SU-DHL-6 (cell line): Measurements from ENCODE around the gene NR2E3.

ENCODE experiments used
- H2AFZ ChIP-seq: fragments of 200-600 bp; sonication (generic); 2 replicates; pipeline ENCODE4 v1.6.1; 2014; ENCODE audit warnings: low read depth, mild to moderate bottlenecking, moderate library complexity, mixed read lengths, antibody characterized with exemption, low read length; ENCODE audit not compliant: severe bottlenecking
- H3F3A ChIP-seq: fragments of 200-600 bp; shearing (Covaris generic); 2 replicates; pipeline ENCODE4 v1.6.0; 2016; ENCODE audit warnings: antibody characterized with exemption, mild to moderate bottlenecking; ENCODE audit not compliant: insufficient read depth
- H3K27ac ChIP-seq: fragments of 200-600 bp; sonication (generic); 2 replicates; pipeline ENCODE4 v1.5.1; 2016; ENCODE audit warnings: low read depth, mild to moderate bottlenecking, low read length, moderate library complexity, mixed read lengths
- H3K27me3 ChIP-seq: fragments of 200-600 bp; sonication (generic), shearing (Covaris generic); 2 replicates; pipeline ENCODE4 v1.6.0; 2014; ENCODE audit warnings: mild to moderate bottlenecking, low read length
- H3K36me3 ChIP-seq: fragments of 200-600 bp; sonication (generic); 2 replicates; pipeline ENCODE4 v1.6.1; 2014; ENCODE audit warnings: mild to moderate bottlenecking, low read length, mixed read lengths
- H3K4me2 ChIP-seq: fragments of 300-600, 200-600 bp; shearing (Covaris generic), sonication (generic); 2 replicates; pipeline ENCODE4 v1.6.0; 2014; ENCODE audit warnings: low read length, low read depth, mild to moderate bottlenecking; ENCODE audit not compliant: poor library complexity, severe bottlenecking
- H3K4me3 ChIP-seq: fragments of 200-600 bp; sonication (generic); 2 replicates; pipeline ENCODE4 v1.5.1; 2014; ENCODE audit warnings: antibody characterized with exemption, low read length, mild to moderate bottlenecking, mixed read lengths; ENCODE audit not compliant: insufficient read depth, poor library complexity, severe bottlenecking
- H3K79me2 ChIP-seq: fragments of 200-600 bp; sonication (generic); 2 replicates; pipeline ENCODE4 v1.6.1; 2014; ENCODE audit warnings: mild to moderate bottlenecking, low read length, moderate library complexity; ENCODE audit not compliant: insufficient read depth
- H3K9ac ChIP-seq: fragments of 200-600 bp; sonication (generic); 2 replicates; pipeline ENCODE4 v1.7.0; 2014; ENCODE audit warnings: mild to moderate bottlenecking, low read length
- H3K9me2 ChIP-seq: fragments of 200-600 bp; sonication (generic); replicated peaks from 2 replicates; pipeline ENCODE4 v1.6.1; 2014; ENCODE audit warnings: low read length; ENCODE audit not compliant: insufficient read depth
- H3K9me3 ChIP-seq: fragments of 200-600 bp; sonication (generic); 2 replicates; pipeline ENCODE4 v1.6.1; 2014; ENCODE audit warnings: low read length, mixed read lengths; ENCODE audit not compliant: insufficient read depth
- H4K20me1 ChIP-seq: fragments of 200-600 bp; sonication (generic); 2 replicates; pipeline ENCODE4 v1.6.1; 2014; ENCODE audit warnings: low read depth, mild to moderate bottlenecking, antibody characterized with exemption, low read length, moderate library complexity, mixed read lengths
- EZH2phosphoT487 ChIP-seq: fragments of 200-600 bp; sonication (generic), shearing (Covaris generic); conservative IDR thresholded peaks from 2 replicates; pipeline ENCODE4 v1.6.1; 2018; ENCODE audit warnings: mild to moderate bottlenecking, antibody characterized with exemption, low read length, moderate library complexity, mixed read lengths
- TF ChIP-seq, protein P1 (sequence below): fragments of 200-600 bp; sonication (generic); IDR thresholded peaks from one replicate; pipeline ENCODE4 v1.5.1; 2017; ENCODE audit warnings: antibody characterized with exemption, mild to moderate bottlenecking, low read length, moderate library complexity; ENCODE audit not compliant: insufficient read depth, poor library complexity, severe bottlenecking

NR2E3 gene

DNA sequence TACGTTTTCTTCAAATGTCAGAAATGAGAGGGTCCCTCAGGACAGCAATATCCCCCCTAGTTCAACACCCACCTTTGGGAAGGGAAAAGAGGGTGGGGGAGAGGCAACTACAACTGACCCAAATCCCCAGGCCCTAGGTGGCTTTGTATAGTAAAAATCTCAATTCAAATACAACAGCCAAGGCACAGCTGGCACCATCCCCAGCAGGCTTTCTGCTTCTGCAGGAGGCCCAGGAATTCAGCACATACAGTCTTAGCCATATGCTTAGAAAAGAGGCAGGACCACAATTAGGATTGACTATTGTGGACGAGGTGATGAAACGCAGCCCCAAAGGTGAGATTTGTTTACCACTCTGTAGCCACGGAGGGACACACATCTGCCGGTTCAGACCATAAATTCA, 15.8 kb downstream of the NR2E3 start:
- Histone ChIP-seq H3K27ac (no peak overlapping the region), H3K9me3 (no peaks in the 10 kb centered on the region), H3K9ac (no peak overlapping the region), H3K36me3 (peaks cover 59% of the 10 kb centered on the region), H3K9me2 (no peaks in the 10 kb centered on the region), H4K20me1 (no peaks in the 10 kb centered on the region), H3F3A (no peaks in the 10 kb centered on the region), H3K27me3 (no peaks in the 10 kb centered on the region), H3K4me2 (no peak overlapping the region), H3K4me3 (no peak overlapping the region), H3K79me2 (no peaks in the 10 kb centered on the region), H2AFZ (no peak overlapping the region)
- TF ChIP-seq EZH2phosphoT487: no peak
- TF ChIP-seq, protein P1, sequence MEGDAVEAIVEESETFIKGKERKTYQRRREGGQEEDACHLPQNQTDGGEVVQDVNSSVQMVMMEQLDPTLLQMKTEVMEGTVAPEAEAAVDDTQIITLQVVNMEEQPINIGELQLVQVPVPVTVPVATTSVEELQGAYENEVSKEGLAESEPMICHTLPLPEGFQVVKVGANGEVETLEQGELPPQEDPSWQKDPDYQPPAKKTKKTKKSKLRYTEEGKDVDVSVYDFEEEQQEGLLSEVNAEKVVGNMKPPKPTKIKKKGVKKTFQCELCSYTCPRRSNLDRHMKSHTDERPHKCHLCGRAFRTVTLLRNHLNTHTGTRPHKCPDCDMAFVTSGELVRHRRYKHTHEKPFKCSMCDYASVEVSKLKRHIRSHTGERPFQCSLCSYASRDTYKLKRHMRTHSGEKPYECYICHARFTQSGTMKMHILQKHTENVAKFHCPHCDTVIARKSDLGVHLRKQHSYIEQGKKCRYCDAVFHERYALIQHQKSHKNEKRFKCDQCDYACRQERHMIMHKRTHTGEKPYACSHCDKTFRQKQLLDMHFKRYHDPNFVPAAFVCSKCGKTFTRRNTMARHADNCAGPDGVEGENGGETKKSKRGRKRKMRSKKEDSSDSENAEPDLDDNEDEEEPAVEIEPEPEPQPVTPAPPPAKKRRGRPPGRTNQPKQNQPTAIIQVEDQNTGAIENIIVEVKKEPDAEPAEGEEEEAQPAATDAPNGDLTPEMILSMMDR: no peak

DNA sequence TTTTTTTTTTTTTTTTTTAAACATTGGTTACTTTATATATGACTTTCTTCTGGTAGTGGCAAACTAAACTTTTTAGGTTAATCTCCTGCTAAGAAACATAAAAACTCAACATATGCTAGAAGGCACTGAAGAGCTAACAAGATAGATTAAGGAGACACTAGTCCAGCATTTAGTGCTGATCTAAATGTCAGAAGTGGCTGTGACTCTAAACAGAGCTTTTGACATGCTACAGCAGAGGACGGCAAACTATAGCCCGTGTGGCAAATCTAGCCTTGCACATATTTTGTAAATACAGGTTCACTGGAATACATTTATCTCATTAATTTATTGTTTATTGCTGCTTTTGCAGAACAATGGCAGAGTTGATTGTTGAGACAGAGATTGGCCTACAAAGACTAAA, 20.6 kb downstream of the NR2E3 start:
- TF ChIP-seq, protein P1: no peak
- no peak for TF ChIP-seq EZH2phosphoT487
- no peaks in the 10 kb centered on the region for H3K79me2 ChIP-seq
- no peak overlapping the region for H2AFZ ChIP-seq
- no peaks in the 10 kb centered on the region for H3K9me3 ChIP-seq
- H3K27ac ChIP-seq: no peak overlapping the region
- H3K36me3 ChIP-seq: peaks cover 62% of the 10 kb centered on the region
- H3K9me2 ChIP-seq: no peaks in the 10 kb centered on the region
- no peak overlapping the region for H3K4me2 ChIP-seq
- no peaks in the 10 kb centered on the region for H4K20me1 ChIP-seq
- no peak overlapping the region for H3K4me3 ChIP-seq
- no peaks in the 10 kb centered on the region for H3K27me3 ChIP-seq
- no peak overlapping the region for H3K9ac ChIP-seq
- peaks cover 4% of the 10 kb centered on the region; the same call in 1 of the 2 replicates for H3F3A ChIP-seq

DNA sequence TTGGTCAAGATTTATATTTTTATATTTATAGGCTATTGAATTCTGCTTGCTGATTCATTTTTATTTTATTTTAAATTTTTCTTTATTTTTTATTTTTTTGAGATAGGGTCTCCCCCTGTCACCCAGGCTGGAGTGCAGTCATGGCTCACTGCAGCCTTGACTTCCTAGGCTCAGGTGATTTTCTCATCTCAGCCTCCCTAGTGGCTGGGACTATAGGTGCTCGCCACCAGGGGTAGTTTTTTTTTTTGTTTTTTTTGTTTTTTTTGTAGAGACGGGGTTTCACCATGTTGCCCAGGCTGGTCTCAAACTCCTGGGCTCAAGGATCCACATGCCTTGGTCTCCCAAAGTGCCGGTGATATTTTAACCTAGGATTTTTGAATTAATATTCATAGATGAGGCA, 31.2 kb downstream of the NR2E3 start:
- Histone ChIP-seq H3F3A (no peaks in the 10 kb centered on the region; the same call in 1 of the 2 replicates), H2AFZ (no peak overlapping the region), H3K27me3 (no peaks in the 10 kb centered on the region), H3K79me2 (no peaks in the 10 kb centered on the region), H3K9ac (no peak overlapping the region), H3K36me3 (peaks cover 50% of the 10 kb centered on the region), H3K9me2 (no peaks in the 10 kb centered on the region), H3K4me2 (no peak overlapping the region), H4K20me1 (0 out of 2 replicates have a peak, but pooled peaks cover 3% of the 10 kb centered on the region), H3K4me3 (no peak overlapping the region), H3K9me3 (no peaks in the 10 kb centered on the region), H3K27ac (no peak overlapping the region)
- TF ChIP-seq, protein P1: no peak
- TF ChIP-seq EZH2phosphoT487: no peak

DNA sequence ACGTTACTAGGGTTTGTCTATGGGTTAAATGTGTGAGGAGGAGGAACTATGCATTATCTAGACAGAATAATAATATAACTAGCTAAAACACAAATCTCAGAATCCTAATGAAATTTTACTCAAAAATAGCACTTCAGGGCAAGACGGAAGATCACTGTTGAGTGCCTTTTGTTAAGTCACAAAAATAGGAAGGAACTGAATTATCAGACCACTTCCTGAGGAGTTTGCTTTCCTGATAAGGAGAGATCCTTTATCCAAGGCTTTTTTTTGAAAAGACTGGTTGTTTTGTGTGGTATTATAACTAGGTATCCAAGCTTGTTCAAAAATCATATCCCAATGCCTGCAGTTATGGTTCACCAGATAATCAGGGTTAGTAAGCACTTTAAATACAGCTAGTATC, 34.6 kb downstream of the NR2E3 start:
- Histone ChIP-seq H3K36me3 (peaks cover 64% of the 10 kb centered on the region), H3K79me2 (no peaks in the 10 kb centered on the region), H3K27ac (no peak overlapping the region), H2AFZ (no peak overlapping the region), H3F3A (no peaks in the 10 kb centered on the region; the same call in 1 of the 2 replicates), H3K4me3 (no peak overlapping the region), H3K27me3 (no peaks in the 10 kb centered on the region), H3K9me3 (no peaks in the 10 kb centered on the region), H3K9ac (no peak overlapping the region), H3K4me2 (no peak overlapping the region), H3K9me2 (no peaks in the 10 kb centered on the region), H4K20me1 (no peaks in the 10 kb centered on the region)
- TF ChIP-seq, protein P1: no peak
- no peak for TF ChIP-seq EZH2phosphoT487
